Neuron (in vitro differentiated cells): ENCODE data around the gene PRR15.
"Not testable (repeated sequence)": the region's sequence is repeated elsewhere in the genome, so short reads cannot be mapped to it uniquely, and the experiment has no call there.

Experiments
- H2AFZ ChIP-seq: one replicate; pipeline ENCODE4 v1.6.1; 2013; ENCODE audit warnings: low read depth, mild to moderate bottlenecking, inconsistent platforms, low read length, moderate library complexity
- H3K27me3 ChIP-seq: one replicate; pipeline ENCODE4 v1.6.1; 2013; ENCODE audit warnings: low read length; ENCODE audit not compliant: insufficient read depth
- H3K36me3 ChIP-seq: one replicate; pipeline ENCODE4 v1.6.1; 2013; ENCODE audit warnings: low read length; ENCODE audit not compliant: insufficient read depth
- H3K4me1 ChIP-seq: one replicate; pipeline ENCODE4 v1.6.1; 2013; ENCODE audit warnings: low read length; ENCODE audit not compliant: insufficient read depth
- H3K4me3 ChIP-seq: 2 replicates; pipeline ENCODE4 v1.5.1; 2013; ENCODE audit warnings: mild to moderate bottlenecking, low read length, moderate library complexity
- H3K9me3 ChIP-seq: one replicate; pipeline ENCODE4 v1.6.1; 2013; ENCODE audit warnings: low read length

The PRR15 gene, protein sequence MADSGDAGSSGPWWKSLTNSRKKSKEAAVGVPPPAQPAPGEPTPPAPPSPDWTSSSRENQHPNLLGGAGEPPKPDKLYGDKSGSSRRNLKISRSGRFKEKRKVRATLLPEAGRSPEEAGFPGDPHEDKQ

DNA sequence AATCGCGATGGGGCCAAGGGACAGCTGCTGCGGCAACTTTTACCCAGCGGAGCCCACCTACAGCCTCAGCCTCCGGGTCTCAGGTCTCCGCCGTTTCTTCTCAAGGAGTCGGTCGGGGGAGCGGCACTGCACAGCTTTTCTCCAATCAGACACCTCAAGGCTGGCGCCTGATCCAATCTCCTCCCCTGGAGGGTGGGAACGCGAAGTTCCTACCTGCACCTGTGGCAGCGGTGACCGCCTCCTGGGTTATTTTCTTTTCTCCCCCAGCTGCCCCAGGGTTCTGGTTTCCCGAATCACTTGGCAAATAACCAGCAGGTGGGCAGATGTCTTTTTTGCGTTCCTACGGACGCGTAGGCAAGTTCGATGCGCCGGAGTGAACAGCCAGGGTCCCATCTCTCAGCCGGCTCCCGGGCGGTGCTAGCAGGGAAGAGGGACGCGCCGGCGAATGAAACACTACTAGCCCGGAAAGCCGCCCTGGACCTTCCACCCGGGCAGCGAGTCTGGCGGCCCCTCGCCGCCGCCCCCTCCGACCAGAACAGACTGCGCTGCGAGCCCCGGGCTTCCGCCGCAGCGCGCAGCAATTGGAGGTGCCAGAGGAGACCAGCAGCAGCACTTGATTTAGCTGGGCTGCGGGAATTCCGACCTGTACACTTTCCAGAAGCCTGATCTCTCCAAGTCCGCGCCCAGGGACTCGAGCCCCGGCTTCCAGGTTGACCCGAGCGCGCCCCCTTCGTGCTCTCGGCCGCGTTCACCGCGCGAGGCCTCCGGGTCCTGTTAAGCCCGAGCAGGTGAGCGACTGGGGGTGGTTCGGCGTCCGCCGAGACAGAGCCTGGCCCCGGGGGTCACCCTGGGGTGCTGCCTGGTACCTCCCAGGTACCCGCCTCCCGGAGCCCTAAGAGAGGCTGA, at the start of gene PRR15:
Gene PRR15 (plus strand): TSS at position 246 of the 906 bp plus-strand sequence. CDS start 2,495 bp downstream, outside the sequence.
- H3K9me3 ChIP-seq, result no peaks in the 10 kb centered on the region
- H3K4me3 ChIP-seq, result peak within 1 kb of the TSS; percentile 42
- H2AFZ ChIP-seq, result peak within 1 kb of the TSS; percentile 29
- H3K4me1 ChIP-seq, result peaks cover 19% of the 10 kb centered on the region
- peaks cover 52% of the 10 kb centered on the region for H3K27me3 ChIP-seq
- no peaks in the 10 kb centered on the region for H3K36me3 ChIP-seq

DNA sequence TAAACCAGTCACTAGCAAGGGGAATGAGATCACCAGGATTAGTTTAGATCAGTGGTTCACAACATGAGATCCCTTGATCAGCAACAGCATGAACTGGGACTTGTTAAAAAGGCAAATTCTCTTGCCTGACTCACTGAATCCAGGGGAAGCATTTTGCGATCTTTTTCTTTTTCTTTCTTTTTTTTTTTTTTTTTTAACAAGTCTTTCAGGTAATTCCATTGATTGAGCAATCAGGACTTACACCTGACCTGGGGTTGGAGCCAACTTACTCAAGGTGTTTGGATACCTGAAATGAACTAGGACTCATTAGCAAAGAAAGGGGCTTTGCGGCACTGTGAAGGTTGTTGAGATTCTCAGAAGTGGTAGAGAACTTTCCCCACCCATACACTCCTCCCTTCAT, 47.1 kb upstream of the PRR15 start:
- Histone ChIP-seq H3K27me3 (no peaks in the 10 kb centered on the region), H2AFZ (no peak overlapping the region), H3K36me3 (no peaks in the 10 kb centered on the region), H3K9me3 (no peaks in the 10 kb centered on the region), H3K4me3 (no peak overlapping the region), H3K4me1 (no peaks in the 10 kb centered on the region)

DNA sequence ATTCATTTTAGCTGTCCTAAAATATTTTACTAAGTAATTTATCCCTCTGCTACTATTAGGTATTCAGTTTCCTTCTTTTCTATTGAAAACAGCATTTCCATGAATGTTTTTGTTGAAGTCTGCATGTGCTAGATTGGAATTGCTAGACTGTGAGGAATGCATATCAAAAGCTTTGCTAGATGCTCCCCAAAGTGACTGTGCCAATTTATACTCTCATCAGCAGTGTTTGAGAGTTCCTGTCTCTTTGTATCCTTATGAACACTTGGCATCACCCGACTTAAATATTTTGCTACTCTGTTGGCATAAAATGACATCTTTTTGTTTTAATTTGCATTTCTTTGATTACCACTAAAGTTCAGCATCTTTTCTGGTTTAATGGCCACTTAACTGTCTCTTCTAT, 45.0 kb upstream of the PRR15 start:
- Histone ChIP-seq H2AFZ (no peak overlapping the region), H3K27me3 (no peaks in the 10 kb centered on the region)

GRCh38 chr7:29523728-29524127, 39.9 kb upstream of the PRR15 start:
- Histone ChIP-seq H3K27me3 (no peaks in the 10 kb centered on the region), H3K4me3 (no peak overlapping the region), H2AFZ (no peak overlapping the region), H3K36me3 (no peaks in the 10 kb centered on the region), H3K4me1 (no peaks in the 10 kb centered on the region), H3K9me3 (no peaks in the 10 kb centered on the region)

More for the DNA sequence above, 45.0 kb upstream of the PRR15 start:
- H3K4me1 ChIP-seq, result no peaks in the 10 kb centered on the region
- no peaks in the 10 kb centered on the region for H3K36me3 ChIP-seq
- H3K4me3 ChIP-seq, result no peak overlapping the region
- H3K9me3 ChIP-seq, result no peaks in the 10 kb centered on the region

DNA sequence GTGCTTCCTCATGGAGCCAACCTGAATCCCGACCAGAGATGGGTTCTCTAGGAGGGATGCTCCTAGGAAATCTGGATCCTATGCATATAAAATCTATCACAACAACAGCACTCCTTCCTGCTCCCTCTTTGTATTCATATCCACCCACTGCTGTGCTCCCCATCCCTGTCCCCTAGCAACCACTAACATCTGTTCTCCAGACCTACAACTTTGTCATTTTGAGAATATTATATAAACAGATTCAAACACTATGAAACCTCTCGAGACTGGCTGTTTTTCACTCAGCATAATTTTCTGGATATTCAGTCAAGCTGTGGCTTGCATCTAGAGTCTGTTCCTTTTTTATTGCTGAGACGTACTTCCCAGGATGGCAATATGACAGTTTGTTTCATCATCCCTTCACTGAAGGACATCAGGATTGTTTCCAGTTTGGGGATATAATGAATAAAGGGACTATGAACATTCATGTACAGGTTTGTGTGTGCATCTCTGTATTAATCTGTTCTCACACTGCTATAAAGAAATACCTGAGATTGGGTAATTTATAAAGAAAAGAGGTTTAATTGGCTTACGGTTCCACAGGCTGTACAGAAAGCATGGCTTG, 36.0 kb upstream of the PRR15 start:
- Histone ChIP-seq H3K36me3 (no peaks in the 10 kb centered on the region), H3K27me3 (no peaks in the 10 kb centered on the region), H3K4me3 (no peak overlapping the region), H3K9me3 (no peaks in the 10 kb centered on the region), H2AFZ (no peak overlapping the region), H3K4me1 (no peaks in the 10 kb centered on the region)

DNA sequence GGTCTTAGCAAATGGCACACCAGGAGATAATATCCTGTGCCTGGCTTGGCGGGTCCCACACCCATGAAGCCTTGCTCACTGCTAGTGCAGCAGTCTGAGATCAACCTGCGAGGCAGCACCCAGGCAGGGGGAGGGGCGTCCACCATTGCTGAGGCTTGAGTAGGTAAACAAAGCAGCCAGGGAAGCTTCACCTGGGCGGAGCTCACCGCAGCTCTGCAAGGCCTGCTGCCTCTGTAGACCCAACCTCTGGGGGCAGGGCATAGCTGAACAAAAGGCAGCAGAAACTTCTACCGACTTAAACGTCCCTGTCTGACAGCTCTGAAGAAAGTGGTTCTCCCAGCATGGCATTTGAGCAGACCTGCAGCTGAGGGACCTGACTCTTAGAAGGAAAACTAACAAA, 35.1 kb upstream of the PRR15 start:
- H3K36me3 ChIP-seq, H3K9me3 ChIP-seq, H3K4me3 ChIP-seq, H3K4me1 ChIP-seq, H3K27me3 ChIP-seq, H2AFZ ChIP-seq: not testable (repeated sequence)

GRCh38 chr7:29538389-29538788, 25.2 kb upstream of the PRR15 start:
- Histone ChIP-seq H3K27me3 (no peaks in the 10 kb centered on the region), H3K4me3 (no peak overlapping the region), H2AFZ (no peak overlapping the region), H3K4me1 (peaks cover 5% of the 10 kb centered on the region), H3K9me3 (no peaks in the 10 kb centered on the region), H3K36me3 (no peaks in the 10 kb centered on the region)

- no peak overlapping the region for H2AFZ ChIP-seq
- peaks cover 5% of the 10 kb centered on the region for H3K4me1 ChIP-seq
- H3K36me3 ChIP-seq, result no peaks in the 10 kb centered on the region
- no peaks in the 10 kb centered on the region for H3K27me3 ChIP-seq
- H3K4me3 ChIP-seq, result no peak overlapping the region
- H3K9me3 ChIP-seq, result no peaks in the 10 kb centered on the region
These were observed 24.2 kb upstream of the PRR15 start for GRCh38 chr7:29539471-29539870.

DNA sequence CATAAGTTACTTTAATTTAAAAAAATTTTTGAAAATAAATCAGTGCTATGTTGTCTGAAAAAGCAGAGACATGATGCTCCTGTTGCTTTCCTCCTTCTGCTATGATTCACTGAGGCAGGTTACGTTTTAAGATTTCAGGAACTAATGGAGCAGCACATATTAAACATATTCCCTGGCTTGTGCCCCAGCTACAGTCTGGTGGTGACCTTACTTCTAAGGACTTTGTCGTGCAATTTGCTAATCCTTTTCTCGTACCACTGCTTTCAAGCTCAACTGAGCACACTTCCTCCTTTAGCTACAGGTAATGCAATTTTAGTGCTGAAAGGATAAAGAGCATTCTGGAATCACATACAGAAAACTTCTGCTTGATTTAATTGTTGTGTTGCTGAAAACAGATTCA, 16.2 kb upstream of the PRR15 start:
- Histone ChIP-seq H2AFZ (no peak overlapping the region), H3K27me3 (no peaks in the 10 kb centered on the region), H3K4me1 (no peaks in the 10 kb centered on the region), H3K9me3 (no peaks in the 10 kb centered on the region), H3K36me3 (no peaks in the 10 kb centered on the region), H3K4me3 (no peak overlapping the region)

- Histone ChIP-seq H3K36me3 (no peaks in the 10 kb centered on the region), H3K9me3 (no peaks in the 10 kb centered on the region), H3K4me1 (no peaks in the 10 kb centered on the region), H3K27me3 (no peaks in the 10 kb centered on the region), H2AFZ (no peak overlapping the region), H3K4me3 (no peak overlapping the region)
These were observed 14.8 kb upstream of the PRR15 start for GRCh38 chr7:29548823-29549222.

DNA sequence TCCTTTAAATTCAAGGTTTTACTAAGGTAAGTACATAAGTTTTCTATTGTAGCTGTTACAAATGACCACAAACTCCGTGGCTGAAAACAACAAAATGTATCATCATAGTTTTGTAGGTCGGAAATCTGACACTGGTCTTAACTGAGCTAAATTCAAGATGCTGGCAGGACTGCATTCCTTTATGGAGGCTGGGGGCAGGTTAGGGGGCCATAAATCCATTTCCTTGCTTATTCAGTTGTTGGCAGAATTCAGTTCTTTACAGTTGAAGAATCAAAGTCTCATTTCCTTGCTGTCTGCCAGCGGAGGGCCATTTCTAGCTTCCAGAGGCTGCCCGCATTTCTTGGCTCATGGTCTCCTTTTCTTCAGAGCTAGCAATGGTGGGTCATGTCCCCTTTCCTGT, 11.2 kb upstream of the PRR15 start:
- Histone ChIP-seq H2AFZ (no peak overlapping the region), H3K4me1 (no peaks in the 10 kb centered on the region), H3K9me3 (no peaks in the 10 kb centered on the region)

GRCh38 chr7:29555061-29555460, 8.6 kb upstream of the PRR15 start:
- Histone ChIP-seq H3K27me3 (no peaks in the 10 kb centered on the region), H2AFZ (no peak overlapping the region), H3K9me3 (no peaks in the 10 kb centered on the region), H3K4me1 (peaks cover 5% of the 10 kb centered on the region), H3K4me3 (no peak overlapping the region), H3K36me3 (no peaks in the 10 kb centered on the region)

More for the DNA sequence above, 11.2 kb upstream of the PRR15 start:
- Histone ChIP-seq H3K27me3 (no peaks in the 10 kb centered on the region), H3K36me3 (no peaks in the 10 kb centered on the region), H3K4me3 (no peak overlapping the region)

DNA sequence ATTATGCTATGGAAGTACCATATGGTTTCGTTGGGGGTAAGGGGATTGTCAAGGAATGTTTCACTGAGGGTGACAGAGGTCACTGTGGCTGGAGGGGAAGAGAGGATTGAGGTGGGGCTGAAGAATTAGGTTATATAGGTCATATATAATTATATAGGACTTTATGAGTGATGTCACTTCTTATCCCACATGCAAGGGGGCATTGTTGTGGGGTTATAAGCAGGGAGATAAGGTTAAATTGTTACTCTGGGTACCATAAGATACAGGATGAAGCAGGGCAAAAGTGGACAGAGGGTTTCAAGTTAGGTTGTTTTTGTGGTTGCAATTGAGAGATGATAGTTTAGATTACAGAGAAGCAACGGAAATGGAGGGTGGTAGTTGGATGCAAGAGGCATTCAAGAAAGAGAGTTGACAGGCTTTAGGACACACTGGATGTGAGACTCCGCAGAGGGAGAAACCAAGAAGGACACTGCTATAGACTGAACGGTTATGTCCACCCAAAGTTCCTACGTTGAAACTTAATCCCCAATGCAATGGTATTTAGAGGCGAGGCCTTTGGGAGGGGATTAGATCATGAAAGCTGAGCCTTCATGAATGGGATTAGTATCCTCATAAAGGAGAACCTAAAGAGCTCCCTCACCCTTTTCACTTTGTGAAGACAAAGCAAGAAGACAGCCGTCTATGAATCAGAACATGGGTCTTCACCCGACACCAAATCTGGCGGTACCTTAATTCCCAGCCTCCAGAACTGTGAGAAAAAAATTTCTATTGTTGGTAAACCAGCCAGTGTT, 7.0 kb upstream of the PRR15 start:
- Histone ChIP-seq H3K4me3 (no peak overlapping the region), H3K27me3 (peaks cover 5% of the 10 kb centered on the region), H3K36me3 (no peaks in the 10 kb centered on the region), H2AFZ (no peak overlapping the region), H3K4me1 (peaks cover 5% of the 10 kb centered on the region), H3K9me3 (no peaks in the 10 kb centered on the region)
